HG02884 (cell line): Measurements from ENCODE around the gene DCANP1.
A peak's percentile ranks its signal among the peaks of the same experiment; 100 is the strongest.

ENCODE experiments used
- ATAC-seq: cut with Tn5 transposase; IDR thresholded peaks from one replicate; pipeline ENCODE4 v1.9.1; 2021; ENCODE audit warnings: mild to moderate bottlenecking, moderate library complexity; ENCODE audit not compliant: unreplicated experiment

Gene DCANP1

GRCh38 chr5:135428586-135428985 lies 18.6 kb downstream of the DCANP1 start:
- no peak for ATAC-seq

GRCh38 chr5:135426102-135427082 lies 20.8 kb downstream of the DCANP1 start:
- peak; percentile 87 for ATAC-seq

- ATAC-seq = no peak
Observed at GRCh38 chr5:135425641-135426040, 21.5 kb downstream of the DCANP1 start.

GRCh38 chr5:135423846-135424168 lies 23.3 kb downstream of the DCANP1 start:
- no peak for ATAC-seq

- no peak for ATAC-seq
Observed at GRCh38 chr5:135423146-135423845, 23.9 kb downstream of the DCANP1 start.

- ATAC-seq = no peak
Observed at GRCh38 chr5:135422419-135422818, 24.7 kb downstream of the DCANP1 start.

GRCh38 chr5:135417083-135417482 lies 30.1 kb downstream of the DCANP1 start:
- ATAC-seq = no peak

- no peak for ATAC-seq
Observed at GRCh38 chr5:135405082-135405481, 42.1 kb downstream of the DCANP1 start.

GRCh38 chr5:135402031-135402430 lies 45.1 kb downstream of the DCANP1 start:
- no peak for ATAC-seq

GRCh38 chr5:135400866-135401265 lies 46.3 kb downstream of the DCANP1 start:
- ATAC-seq = no peak

GRCh38 chr5:135399794-135400542 lies 47.2 kb downstream of the DCANP1 start:
- no peak for ATAC-seq

GRCh38 chr5:135398855-135399793 lies 48.0 kb downstream of the DCANP1 start, which contains the start of gene MACROH2A1:
Gene MACROH2A1, minus strand, starts transcription at chr5:135399231. Its CDS starts 10,138 bp downstream, at chr5:135389093.
- ATAC-seq = peak; percentile 77

- peak; percentile 27 for ATAC-seq
Observed at GRCh38 chr5:135398160-135398854, 48.8 kb downstream of the DCANP1 start.

GRCh38 chr5:135397084-135397483 lies 50.1 kb downstream of the DCANP1 start:
- ATAC-seq = no peak

- no peak for ATAC-seq
Observed at GRCh38 chr5:135396459-135397055, 50.6 kb downstream of the DCANP1 start.

- ATAC-seq = no peak
Observed at GRCh38 chr5:135395866-135396265, 51.3 kb downstream of the DCANP1 start.

- ATAC-seq = no peak
Observed at GRCh38 chr5:135395451-135395850, 51.7 kb downstream of the DCANP1 start.
